ENCODE results near the gene SPEN.

DNA sequence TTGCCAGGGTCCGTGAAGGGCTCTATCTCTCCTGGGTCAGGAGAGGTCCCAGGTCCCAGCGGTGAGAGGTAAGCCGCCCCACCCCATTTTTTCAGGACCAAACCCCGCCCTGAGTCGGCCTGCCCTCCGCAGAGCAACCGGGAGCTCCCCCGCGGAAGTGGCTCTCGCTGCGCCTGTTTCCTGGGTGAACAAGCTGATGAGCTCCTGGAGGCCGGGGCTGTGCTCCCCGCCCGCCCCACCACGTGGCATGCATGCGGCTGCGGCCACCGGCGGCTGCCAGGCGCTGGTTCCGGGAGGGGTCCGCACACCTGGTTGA lies 96.4 kb downstream of the SPEN start:
- TF ChIP-seq POLR2A (IDR thresholded peaks at IDR 0.05): no peak
- no peak for TF ChIP-seq CTCF (IDR thresholded peaks at IDR 0.05)
